Liver (tissue), 9 donors: ENCODE results near the gene FYCO1. TPM values are rescaled to one million over a fixed set of nuclear protein-coding genes. Genes with fewer than 3 reads are reported as not detected.

Experiments
- DNase-seq: peaks from one replicate; pipeline ENCODE4 v3.0.0-alpha.2; 2017; ENCODE audit warnings: low spot score
- H3K27ac ChIP-seq, 2 donors: one replicate each; pipeline ENCODE4 v1.7.0; 2013; ENCODE audit warnings: inconsistent platforms in 2 of 2, low read length in 2 of 2, control low read depth in 1 of 2, low read depth in 1 of 2, mild to moderate bottlenecking in 1 of 2
- H3K27me3 ChIP-seq, 4 donors: one replicate each; pipeline versions ENCODE4 v1.6.1 to v1.7.0; 2013; ENCODE audit warnings: low read length in 3 of 4, inconsistent platforms in 1 of 4, mild to moderate bottlenecking in 1 of 4, moderate library complexity in 1 of 4; ENCODE audit not compliant: control insufficient read depth in 4 of 4, insufficient read depth in 4 of 4
- H3K36me3 ChIP-seq, 4 donors: one replicate each; pipeline versions ENCODE4 v1.6.1 to v1.7.0; 2013; ENCODE audit warnings: low read length in 3 of 4, mild to moderate bottlenecking in 3 of 4, low read depth in 1 of 4, moderate library complexity in 1 of 4; ENCODE audit not compliant: control insufficient read depth in 4 of 4, insufficient read depth in 3 of 4
- H3K4me1 ChIP-seq, 4 donors: one replicate each; pipeline versions ENCODE4 v1.6.1 to v1.7.0; 2013; ENCODE audit warnings: low read length in 3 of 4, mild to moderate bottlenecking in 3 of 4, moderate library complexity in 1 of 4; ENCODE audit not compliant: control insufficient read depth in 4 of 4, insufficient read depth in 4 of 4
- H3K4me3 ChIP-seq, 3 donors: one replicate each; pipeline versions ENCODE4 v1.6.1 to v1.7.0; 2013; ENCODE audit warnings: low read length in 3 of 3, control low read depth in 1 of 3, low read depth in 1 of 3, mild to moderate bottlenecking in 1 of 3
- H3K9ac ChIP-seq, 2 donors: one replicate each; pipeline ENCODE4 v1.7.0; 2013; ENCODE audit warnings: low read length in 2 of 2, mild to moderate bottlenecking in 2 of 2, moderate library complexity in 2 of 2, control low read depth in 1 of 2, low read depth in 1 of 2
- H3K9me3 ChIP-seq, 4 donors: one replicate each; pipeline versions ENCODE4 v1.6.1 to v1.7.0; 2013; ENCODE audit warnings: low read length in 3 of 4; ENCODE audit not compliant: control insufficient read depth in 4 of 4
- ATF3 ChIP-seq: IDR thresholded peaks from 2 replicates; pipeline ENCODE4 v1.6.1; 2016; ENCODE audit warnings: antibody characterized with exemption
- CTCF ChIP-seq: fragments of 150-350 bp; IDR thresholded peaks from 2 replicates; pipeline ENCODE4 v1.5.1; 2017; ENCODE audit warnings: improper control_type of control experiment, low read depth, low read length; ENCODE audit not compliant: missing input control
- EGR1 ChIP-seq, 2 donors: IDR thresholded peaks; 2 replicates each; pipeline ENCODE4 v1.6.1; 2016 to 2018; ENCODE audit warnings: antibody characterized with exemption in 2 of 2, low read depth in 2 of 2
- FOXA1 ChIP-seq: IDR thresholded peaks from 2 replicates; pipeline ENCODE4 v1.6.1; 2016; ENCODE audit warnings: antibody characterized with exemption
- GABPA ChIP-seq, 2 donors: IDR thresholded peaks in 1 of 2; conservative IDR thresholded peaks in 1 of 2; 2 replicates each; pipeline ENCODE4 v1.6.1; 2016; ENCODE audit warnings: antibody characterized with exemption in 2 of 2, mild to moderate bottlenecking in 1 of 2, moderate library complexity in 1 of 2
- HNF4A ChIP-seq, 2 donors: conservative IDR thresholded peaks; 2 replicates each; pipeline ENCODE4 v1.6.1; 2016; ENCODE audit warnings: antibody characterized with exemption in 2 of 2, mild to moderate bottlenecking in 2 of 2
- HNF4G ChIP-seq: IDR thresholded peaks from 2 replicates; pipeline ENCODE4 v1.6.1; 2016; ENCODE audit warnings: antibody characterized with exemption
- JUND ChIP-seq, 2 donors: IDR thresholded peaks; 2 replicates each; pipeline ENCODE4 v1.6.1; 2016; ENCODE audit warnings: antibody characterized with exemption in 2 of 2
- MAX ChIP-seq: IDR thresholded peaks from 2 replicates; pipeline ENCODE4 v1.6.1; 2016; ENCODE audit warnings: antibody characterized with exemption
- RAD21 ChIP-seq, 2 donors: IDR thresholded peaks; 2 replicates each; pipeline ENCODE4 v1.6.1; 2016; ENCODE audit warnings: antibody characterized with exemption in 2 of 2, mild to moderate bottlenecking in 2 of 2
- REST ChIP-seq: IDR thresholded peaks from 2 replicates; pipeline ENCODE4 v1.6.1; 2016; ENCODE audit warnings: antibody characterized with exemption, mild to moderate bottlenecking
- RXRA ChIP-seq, 2 donors: IDR thresholded peaks; 2 replicates each; pipeline ENCODE4 v1.6.1; 2017 to 2018; ENCODE audit warnings: antibody characterized with exemption in 2 of 2, mild to moderate bottlenecking in 1 of 2
- SP1 ChIP-seq: IDR thresholded peaks from 2 replicates; pipeline ENCODE4 v1.6.1; 2018; ENCODE audit warnings: antibody characterized with exemption, mild to moderate bottlenecking
- TAF1 ChIP-seq: conservative IDR thresholded peaks from 2 replicates; pipeline ENCODE4 v1.6.1; 2016; ENCODE audit warnings: antibody characterized with exemption, mild to moderate bottlenecking
- YY1 ChIP-seq: IDR thresholded peaks from 2 replicates; pipeline ENCODE4 v1.6.1; 2016; ENCODE audit warnings: antibody characterized with exemption, mild to moderate bottlenecking
- ZBTB33 ChIP-seq: IDR thresholded peaks from 2 replicates; pipeline ENCODE4 v1.6.1; 2016; ENCODE audit warnings: antibody characterized with exemption
- WGBS: extraction: QIAGEN DNeasy Blood & Tissue Kit; methylation state at CpG from one replicate; pipeline ENCODE4 v1.1.7; 2013; 5-methylcytosine and 5-hydroxymethylcytosine counted together
- polyA plus RNA-seq, 2 donors: library from polyadenylated mRNA; stranded (reverse) in 1 of 2; unstranded in 1 of 2; fragments of 200-250 nt in 1 of 2; fragments of >200 nt in 1 of 2; fragmentation: Nextera tagmentation in 1 of 2; extraction: Ambion mirVana in 1 of 2; gene quantifications; one replicate each; pipeline versions ENCODE4 v1.2.1 to v1.2.3, GENCODE V29; 2013 to 2015
- total RNA-seq, 2 donors: library from RNA; depleted of rRNA; stranded (reverse); fragments of >200 nt; gene quantifications; one replicate each; pipeline ENCODE4 v1.2.3, GENCODE V29; 2014
- donor health status: healthy.
- donor health status: healthy.
- donor health status: healthy.
- donor health status: healthy.
- donor health status: healthy.

Gene FYCO1
- total and polyA plus RNA-seq, 4 donors, result 3.0 to 17.1 (median 10.2) TPM

- Histone ChIP-seq H3K9me3 (no peaks in the 10 kb centered on the region), H3K27me3 (no peaks in the 10 kb centered on the region), H3K4me1 (no peaks in the 10 kb centered on the region), H3K9ac (no peak overlapping the region), H3K27ac (no peak overlapping the region), H3K36me3 (peaks cover 0 to 28% (median 20%) of the 10 kb centered on the region in 4 donors), H3K4me3 (no peak overlapping the region)
- DNase-seq, result peak; percentile 81
- 13% methylated on average over 4 of the region's 4 CpGs for WGBS
- TF ChIP-seq HNF4G (no peak), CTCF (peak; percentile 93), YY1 (no peak), EGR1 (IDR thresholded peaks at IDR 0.05; ENCODE audit: low read depth in 2 of 2) (no peak), HNF4A (conservative IDR thresholded peaks at IDR 0.05) (no peak), ZBTB33 (no peak), FOXA1 (no peak), REST (no peak), RAD21 (IDR thresholded peaks at IDR 0.05) (peak; percentile 96 to 99), SP1 (no peak), RXRA (IDR thresholded peaks at IDR 0.05) (no peak), GABPA (IDR thresholded peaks at IDR 0.05 in 1 of 2, conservative IDR thresholded peaks at IDR 0.05 in 1 of 2) (no peak), JUND (IDR thresholded peaks at IDR 0.05) (no peak), TAF1 (no peak)
Measured at GRCh38 chr3:45938864-45939263, 56.8 kb downstream of the FYCO1 start.

- no peak overlapping the region for H3K9ac ChIP-seq
- H3K27ac ChIP-seq, result no peak overlapping the region
- no peak for DNase-seq
- H3K4me1 ChIP-seq, result no peaks in the 10 kb centered on the region
- H3K36me3 ChIP-seq, result peaks cover 0 to 31% (median 21%) of the 10 kb centered on the region in 4 donors
- H3K27me3 ChIP-seq, result no peaks in the 10 kb centered on the region
- H3K4me3 ChIP-seq, result no peak overlapping the region
- H3K9me3 ChIP-seq, result no peaks in the 10 kb centered on the region
- over 99% methylated on average over 4 of the region's 4 CpGs for WGBS
- TF ChIP-seq ZBTB33 (no peak), TAF1 (no peak), SP1 (no peak), GABPA (IDR thresholded peaks at IDR 0.05 in 1 of 2, conservative IDR thresholded peaks at IDR 0.05 in 1 of 2) (no peak), ATF3 (no peak), YY1 (no peak), RAD21 (IDR thresholded peaks at IDR 0.05) (no peak), MAX (no peak)
Measured at GRCh38 chr3:45938043-45938435, 57.6 kb downstream of the FYCO1 start.
